NCI-H774 (cell line): ENCODE data around the gene ALK.

Source experiments
- DNase-seq: peaks from one replicate; lab custom pipeline; 2025; lab: John Stamatoyannopoulos, UW

Gene ALK

DNA sequence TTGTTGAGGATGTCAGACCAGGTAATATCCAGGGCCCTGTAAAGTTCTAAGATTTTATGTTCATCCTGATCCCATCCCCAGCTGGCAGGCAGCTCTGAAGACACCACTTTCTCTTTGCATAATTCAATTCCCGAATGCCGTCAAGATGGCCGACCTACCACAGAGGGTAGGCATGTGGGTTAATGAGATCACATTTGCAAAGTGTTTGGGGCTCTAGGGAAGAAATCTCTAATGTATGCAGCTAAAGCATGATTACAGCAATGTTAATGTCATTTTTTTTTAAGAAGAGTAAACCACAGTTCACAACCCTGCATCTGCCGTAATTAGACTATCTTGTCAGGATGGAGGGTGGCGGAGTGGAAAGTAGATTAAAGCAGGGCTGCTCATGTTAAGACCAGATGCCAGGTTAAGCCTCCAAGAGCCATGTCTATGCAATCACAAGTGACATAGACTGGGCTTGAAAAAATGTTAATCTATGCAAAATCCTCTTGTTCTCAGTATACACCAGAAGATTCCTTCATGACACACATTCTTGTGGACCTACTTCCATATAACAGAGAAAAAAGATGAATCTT, 131.4 kb downstream of the ALK start:
- DNase-seq, result no peak

DNA sequence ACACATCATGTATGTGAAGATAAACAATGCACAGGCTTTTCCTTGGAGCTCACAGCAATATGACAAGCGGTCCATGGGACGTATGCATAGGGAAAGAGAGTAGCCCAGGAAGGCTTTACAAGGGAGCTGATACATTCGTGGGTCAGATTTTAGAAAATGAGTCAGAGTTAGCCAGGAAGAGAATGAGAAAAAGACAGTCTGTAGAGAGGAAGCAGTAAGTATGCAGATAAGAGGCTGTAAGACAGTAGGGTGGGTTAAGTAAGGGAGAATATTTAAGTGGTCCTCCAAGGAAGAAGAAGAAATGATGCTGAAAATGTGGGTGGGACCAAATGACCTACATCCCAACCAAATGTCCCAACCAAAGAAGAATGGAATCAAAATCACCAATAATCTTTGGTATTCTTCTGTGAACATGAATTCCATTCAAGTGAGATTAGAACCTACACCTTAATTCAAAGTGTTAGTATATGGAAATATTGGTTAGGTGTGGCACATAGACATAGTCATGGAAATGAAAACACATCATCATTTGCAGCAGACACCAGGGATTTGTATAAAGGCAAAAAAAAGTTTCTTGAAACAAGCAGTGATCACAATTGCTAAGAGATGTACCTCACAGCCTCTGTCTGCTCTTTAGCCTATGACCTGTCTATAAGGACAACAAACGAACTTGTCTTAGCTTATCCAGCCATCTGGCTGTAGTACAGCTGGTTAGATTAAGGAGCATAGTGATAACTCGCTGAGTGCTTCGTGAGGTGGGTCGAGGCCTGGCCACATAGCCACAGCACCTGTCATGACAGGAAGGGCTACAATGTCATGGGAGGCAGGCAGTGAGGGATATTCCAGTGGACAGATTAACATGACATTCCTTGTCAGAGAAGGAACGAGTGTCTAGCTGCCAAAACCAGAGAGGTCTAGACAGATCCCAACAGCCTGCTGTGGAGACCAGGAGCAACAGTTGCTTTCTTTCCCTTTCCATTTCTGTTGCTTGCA, 133.6 kb downstream of the ALK start:
- DNase-seq, result no peak

DNA sequence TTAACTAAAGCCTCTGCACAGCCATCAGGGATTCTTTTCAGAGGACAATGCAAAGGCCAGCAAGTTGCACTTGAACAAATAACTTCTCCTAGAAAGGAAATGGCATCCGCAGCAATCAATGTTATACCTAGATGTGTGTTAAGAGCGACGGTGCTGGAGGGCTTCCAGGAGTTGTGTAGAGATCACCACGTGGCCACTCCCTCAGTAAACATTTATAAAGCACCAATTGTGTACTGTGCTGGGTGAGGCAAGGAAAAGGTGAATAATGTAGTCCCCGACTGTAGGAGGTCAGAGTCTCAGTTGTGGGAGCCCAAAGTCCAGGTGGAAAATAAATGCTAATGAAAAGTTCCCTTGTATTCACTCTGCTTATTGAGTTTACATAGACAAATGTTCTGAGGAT, 135.0 kb downstream of the ALK start:
- no peak for DNase-seq

DNA sequence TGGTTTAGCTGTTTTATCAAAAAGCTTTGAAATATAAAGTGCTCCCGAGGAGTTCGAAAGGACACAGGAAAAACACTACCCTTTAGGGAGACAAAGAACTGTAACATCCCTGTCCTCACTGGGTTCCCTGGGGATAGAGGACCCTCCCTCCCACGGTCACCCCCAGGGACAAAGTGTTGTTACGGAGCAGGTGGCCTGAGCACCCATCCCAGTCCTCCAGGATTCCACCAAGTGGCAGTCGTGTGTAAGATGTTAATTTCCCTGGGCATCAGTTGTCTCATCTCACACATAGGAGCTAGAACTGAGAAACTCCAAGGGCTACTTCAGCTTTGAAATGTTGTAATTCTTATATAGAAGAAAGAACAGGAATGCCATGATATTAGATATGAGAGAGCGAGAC, 137.7 kb downstream of the ALK start:
- no peak for DNase-seq

DNA sequence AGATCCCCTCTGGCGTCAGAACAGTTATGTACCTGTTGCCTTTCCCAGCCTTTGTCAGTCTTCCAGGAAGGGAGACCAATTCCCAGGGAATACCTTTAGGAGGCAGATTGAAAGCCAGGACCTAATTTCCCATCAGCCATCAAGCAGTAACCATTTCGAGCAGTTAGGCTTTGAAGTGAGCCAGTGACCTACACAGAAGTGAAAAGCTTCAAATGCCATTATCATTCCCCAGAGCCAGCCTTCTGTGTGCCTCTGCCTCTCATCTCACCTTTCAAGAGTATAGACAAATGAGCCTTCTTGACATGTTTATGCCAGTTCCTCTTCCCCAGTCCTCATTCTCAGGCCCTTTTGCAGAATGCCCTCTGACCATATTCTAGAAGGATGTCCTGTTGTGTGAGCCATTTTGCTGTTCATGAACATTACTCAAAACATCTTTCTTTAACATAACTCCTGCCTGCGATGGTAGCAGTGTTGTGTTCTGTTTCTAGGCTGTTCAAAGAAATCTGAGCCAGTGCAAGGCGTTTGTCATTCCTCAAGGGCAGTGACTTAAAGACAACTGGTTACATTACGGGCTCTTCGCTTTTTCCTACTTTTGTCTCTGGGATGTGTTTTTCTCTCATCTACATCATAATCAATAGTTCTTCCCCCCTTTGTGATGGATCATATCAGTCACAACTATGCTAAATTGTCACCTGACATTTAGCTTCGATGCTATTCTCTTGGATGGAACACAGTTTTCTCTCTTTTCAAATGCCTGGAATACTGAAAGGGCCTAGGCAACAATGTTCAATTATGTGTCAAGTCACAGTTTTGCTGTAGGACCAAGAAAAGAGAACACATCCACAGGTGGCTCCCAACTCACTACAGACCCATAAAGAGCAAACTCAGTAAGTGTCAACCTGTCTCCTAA, 138.6 kb downstream of the ALK start:
- no peak for DNase-seq

DNA sequence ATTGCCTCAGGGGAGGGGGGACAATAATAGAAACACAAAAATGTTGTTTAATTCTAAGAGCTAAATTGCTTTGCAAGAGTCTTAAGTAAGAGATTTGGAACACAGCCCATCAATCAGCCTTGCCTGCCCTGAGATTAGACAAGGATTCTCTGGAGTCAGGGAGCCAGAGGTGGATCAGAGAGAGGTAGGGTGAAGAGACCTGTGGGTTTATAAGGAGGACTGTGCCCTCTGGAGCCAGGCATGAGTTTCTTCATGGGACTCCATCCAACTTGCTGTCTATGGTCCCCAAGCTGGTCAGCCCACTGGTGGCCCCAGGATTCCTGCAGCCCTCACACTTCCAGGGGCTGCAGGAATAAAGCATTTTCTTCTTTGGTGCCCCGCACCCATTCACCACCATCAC, 139.3 kb downstream of the ALK start:
- DNase-seq, result no peak

DNA sequence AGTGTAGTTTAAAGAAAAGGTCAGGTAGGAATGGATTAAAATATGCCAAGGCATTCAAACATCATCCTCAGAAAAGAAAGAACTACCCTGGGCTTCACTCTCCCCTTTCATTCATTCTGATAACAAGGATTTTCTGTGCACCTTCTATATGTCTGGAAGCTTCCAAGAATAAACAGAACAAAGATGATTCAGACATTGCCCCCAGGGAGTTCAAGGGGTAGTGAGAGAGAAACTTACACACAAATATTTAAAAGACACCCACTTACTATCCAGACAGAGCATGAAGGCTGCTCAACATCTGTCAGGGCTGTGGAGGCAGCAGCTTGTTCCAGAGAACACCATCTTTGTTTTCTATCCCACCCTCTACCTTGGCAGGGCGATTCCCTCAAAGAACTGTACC, 140.5 kb downstream of the ALK start:
- no peak for DNase-seq

DNA sequence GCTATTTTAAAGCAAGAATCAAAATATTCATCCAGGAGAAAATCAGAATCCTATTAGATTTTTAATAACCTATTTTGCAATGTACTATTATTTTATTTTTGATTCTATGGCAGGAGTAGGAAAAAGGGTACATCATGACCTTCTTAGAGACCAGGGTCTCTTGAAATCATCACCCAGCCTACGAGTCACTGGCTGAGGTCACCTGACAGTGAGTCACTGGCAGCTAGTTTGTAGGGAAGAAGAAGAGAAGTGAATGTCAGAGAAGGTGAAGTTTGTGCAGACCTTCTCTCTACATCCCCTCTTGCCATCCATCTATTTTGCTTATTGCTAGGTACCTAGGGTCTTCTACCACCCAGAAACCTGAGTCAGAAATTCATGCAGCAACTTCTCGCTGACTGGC, 144.2 kb downstream of the ALK start:
- no peak for DNase-seq

DNA sequence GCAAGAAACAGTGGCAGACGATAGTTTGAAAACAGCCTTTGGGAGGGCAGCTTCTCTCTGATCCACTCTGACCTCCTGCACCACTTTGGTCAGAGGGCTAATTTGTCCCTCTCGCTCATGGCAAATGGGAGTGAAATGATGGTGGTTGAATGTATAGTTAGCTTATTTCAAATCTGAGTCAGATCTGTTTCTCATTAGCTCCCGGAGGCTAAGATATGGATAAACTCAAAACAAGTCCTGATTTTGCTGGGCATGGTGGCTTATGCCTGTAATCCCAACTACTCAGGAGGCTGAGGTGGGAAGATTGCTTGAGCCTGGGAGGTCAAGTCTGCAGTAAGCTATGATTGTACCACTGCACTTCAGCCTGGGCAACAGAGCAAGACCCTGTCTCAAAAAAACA, 145.0 kb downstream of the ALK start:
- no peak for DNase-seq

DNA sequence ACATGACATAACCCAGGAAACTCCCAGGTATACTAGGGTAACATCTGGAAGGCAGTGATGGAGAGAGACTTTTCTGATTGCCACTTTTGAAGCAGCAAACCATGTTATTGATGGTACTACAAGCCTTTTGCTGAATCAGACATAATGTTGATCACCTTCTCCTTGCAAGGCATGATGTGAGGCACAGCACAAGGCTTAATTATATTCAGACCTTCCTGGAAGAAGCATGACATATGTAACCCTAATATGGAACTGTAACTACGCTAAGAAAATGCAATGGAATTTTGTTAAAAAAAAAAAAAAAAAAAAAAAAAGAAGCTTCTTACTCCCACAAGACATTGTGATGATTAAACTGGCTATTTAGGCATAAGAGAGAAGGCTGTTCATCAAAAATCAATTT, 145.4 kb downstream of the ALK start:
- DNase-seq, result no peak

DNA sequence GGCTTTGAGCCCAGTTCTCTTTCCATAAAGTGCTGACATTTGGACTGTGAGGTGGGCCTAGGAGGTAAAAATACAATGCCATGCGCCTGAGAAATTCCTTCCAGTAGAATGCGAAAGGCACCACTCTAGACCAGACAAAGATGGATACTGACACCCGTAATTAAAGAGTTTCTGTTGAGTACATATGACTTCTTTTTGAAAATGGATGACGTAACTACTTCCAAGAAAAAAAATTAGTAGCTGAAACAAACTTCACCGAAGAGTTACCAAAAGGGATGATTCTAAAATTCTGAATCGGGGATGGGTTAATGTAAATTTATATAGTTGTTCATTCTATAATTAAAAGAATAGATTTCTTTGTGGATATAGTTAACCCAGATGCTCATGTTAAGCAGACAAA, 146.8 kb downstream of the ALK start:
- no peak for DNase-seq

DNA sequence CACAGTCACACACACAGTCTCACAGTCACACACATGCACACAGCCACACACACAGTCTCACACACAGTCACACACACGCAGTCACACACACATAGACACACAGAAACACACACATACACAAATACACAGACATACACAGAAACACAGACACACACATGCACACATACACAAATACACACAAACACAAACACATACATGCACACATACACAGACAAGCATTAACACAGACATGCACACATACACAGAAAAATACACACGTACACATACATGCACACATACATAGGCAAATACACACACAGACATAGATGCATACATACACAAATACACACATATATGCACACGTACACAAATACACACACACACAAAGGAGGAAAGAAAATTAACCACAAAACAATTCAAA, 150.5 kb downstream of the ALK start:
- no peak for DNase-seq

DNA sequence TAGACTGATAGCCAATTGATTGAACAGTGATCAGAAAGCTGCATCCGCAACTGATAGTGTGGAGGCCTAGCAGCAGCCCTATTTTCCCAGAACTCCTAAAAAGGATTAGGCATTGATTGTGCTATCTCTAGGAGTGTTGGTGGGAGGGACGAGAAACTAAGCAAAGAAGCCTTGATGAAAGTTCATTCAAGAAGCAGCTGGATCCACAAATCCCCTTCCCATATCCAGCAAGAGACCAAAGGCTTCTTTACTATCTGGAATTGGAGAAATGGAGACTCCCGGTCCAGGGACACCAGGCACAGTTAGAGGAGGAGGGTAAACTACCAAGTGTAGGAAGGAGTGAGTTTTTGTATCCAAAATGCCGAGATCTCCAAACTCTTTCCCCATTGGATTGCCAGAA, 151.5 kb downstream of the ALK start:
- DNase-seq, result no peak

DNA sequence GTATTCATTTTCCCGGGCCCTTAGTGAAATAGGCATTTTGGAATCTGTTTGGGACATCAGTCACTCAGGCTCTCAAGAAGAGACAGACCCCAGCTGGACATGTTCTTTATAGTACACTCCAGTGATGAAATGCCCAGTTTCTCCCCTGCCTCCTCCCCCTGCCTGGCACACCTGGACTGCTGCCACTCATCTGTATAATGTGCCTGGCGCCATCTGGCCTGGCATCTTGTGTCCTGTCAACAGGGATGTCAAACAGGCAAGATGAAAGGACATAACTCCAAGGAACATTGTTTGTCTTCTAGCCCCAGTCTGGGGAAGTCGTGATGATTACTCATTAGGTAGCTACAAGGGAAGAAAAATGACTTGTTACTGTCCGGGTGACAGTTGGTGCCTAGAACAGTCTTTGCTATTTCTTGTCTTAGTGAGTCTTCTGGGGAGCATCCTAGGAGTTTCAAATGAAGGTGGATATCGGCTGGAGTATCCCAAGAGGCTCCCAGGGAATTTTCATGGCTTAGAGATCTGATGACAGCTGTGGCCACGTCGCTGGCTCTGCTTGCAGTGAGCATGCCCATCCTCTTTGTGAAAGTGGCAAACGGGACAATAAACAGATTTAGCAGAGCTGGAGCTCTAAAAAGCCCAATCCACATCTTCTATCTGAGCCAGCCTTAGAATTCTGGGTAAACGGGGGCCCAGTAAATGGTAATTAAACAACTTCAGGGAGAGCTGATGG, 153.6 kb downstream of the ALK start:
- no peak for DNase-seq

DNA sequence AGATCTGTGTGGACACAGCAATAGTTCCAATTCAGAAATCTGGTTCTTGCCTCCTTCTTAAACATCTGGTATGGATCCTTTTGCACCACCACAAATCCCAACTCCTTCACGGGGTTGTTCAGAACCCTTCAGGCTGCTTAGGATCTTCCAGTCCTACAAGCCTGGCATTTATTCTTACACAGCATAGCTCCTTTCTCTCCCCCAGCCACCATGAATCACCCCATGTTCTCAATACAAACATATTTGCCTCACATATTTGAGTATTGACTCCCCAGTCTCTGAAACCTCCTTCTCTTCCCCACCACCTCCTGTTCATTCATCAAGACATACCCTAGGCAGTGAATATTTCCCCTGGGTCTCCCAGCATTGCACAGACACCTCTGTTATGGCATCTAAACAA, 155.2 kb downstream of the ALK start:
- no peak for DNase-seq

DNA sequence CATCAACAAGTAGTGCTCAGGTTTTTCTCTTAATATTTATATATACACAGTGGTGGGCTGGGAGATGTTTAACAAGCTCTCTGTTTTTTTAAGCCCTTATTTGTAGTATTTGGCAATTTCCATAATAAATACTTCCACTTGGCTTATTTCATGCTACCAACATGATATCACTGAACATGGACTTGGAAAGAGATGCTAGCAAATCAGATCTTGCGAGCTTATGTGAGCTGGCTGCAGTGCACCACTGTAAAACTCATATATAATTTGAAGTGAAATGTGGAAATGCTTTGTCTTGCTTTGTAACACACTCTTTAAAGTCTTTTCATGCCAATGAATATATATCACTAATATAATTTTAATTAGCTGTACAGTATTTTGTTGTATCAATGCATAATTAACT, 155.7 kb downstream of the ALK start:
- no peak for DNase-seq

DNA sequence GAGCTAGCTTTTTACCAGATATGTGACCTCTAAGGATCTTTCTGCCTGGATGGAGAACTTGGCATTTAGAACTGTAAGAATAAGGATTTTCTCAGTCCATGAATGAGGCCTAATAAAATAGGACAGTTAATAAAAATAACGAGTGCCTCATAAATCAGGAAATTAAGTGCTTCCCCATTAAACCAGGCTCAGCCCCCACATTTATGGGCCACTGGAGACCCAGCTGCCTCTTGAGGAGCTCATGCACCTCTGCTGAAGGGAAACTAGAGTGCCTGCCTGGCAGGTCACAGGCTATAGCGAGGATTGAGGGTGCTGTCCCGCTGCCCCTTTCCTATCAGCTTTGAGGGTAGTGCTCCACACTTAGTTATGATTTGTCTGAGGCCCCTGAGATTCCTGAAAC, 158.0 kb downstream of the ALK start:
- DNase-seq, result no peak

DNA sequence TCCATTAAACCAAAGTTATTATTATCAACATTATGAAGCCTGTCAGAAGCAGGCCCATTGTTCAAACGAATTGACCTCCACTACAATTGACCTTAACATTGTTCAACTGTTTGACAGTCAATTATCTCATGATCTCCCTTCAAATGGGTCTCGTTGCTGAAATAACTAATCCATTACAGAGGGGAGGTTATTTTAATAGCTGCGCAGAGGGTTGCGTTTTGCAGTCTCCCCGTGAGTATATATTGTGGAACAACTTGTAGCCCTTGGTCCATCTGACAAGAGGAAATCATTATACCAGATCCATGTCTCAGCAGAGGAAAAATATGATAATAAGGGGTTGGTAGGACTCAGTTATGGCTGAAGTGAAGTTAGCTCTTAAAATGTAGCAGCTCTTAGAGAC, 159.1 kb downstream of the ALK start:
- DNase-seq, result no peak

DNA sequence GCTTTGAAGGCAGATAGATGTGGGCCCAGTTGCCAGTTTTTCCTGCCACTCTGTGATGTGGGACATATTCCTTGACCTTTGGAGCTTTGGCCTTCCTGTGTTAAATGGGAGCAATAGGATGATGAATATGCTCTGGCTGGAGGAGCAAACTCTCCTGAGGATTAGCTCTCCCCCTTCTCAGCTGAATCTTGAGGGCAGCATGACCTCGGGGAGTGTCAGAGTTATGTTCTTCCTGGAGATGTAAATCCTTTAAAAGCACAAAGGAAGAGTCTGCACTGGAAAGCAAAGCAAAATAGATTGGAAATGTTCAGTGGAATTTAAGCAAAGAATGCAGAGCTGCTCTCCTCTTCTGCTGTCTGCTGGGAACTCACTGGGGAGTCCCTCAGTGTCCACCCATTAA, 160.1 kb downstream of the ALK start:
- DNase-seq, result no peak

DNA sequence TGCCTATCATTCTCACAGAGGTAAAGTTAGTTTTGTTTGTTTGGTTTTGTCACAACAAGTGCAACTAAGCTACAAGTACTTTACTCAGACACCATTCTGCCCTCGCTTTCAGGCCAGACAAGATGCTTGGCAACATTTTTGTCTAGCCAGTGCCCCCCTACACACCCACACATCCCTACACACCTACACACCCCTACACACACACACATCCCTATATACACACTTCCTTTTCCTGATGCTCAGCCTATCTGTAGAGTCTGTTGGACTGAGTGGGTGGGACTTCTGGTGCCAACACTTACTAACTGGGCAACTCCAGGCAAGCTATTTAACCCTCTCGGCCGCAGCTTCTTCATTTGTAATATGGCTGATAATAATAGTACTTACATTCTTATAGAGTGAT, 161.4 kb downstream of the ALK start:
- DNase-seq, result no peak

DNA sequence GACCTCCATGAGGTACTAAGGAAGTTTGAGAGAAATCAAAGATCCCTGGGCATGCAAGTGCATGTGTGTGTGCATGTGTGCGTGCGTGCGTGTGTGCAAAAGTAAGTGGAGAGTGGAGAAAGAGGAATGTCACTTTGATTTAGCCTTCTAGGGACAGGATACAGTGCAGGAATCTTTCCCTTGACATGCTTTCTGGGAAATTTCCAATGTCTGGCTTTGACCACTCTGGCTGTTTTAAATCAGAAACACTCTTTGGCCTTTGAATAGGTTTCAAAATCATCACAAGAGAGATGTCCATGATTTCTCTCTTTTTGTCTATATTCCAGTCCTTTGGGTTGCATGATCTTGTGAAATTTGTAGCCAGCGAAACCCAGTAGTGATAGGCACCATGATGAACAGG, 162.0 kb downstream of the ALK start:
- DNase-seq, result no peak

DNA sequence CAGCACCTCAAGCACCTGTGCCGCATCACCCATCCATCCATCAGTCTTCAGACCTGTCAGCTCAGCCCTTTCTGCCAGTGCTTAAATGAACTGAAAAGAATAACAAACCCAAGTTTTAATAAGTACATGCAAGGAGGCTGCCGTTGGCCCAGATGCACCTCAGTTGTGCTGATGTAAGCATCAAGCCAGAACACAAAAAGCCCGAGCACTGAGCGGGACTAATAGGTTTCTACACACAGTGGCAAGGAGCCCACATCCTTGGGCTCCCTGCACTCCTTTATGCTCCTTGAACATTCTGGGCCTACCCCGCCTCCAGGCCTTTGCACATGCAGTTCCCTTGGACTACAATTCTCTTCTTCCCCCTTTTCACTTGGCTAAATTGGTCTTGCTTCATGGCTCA, 165.6 kb downstream of the ALK start:
- DNase-seq, result no peak
